Immature natural killer cell (primary cell): ENCODE measurements around the gene RNU1-3. TPM values are rescaled to one million over a fixed set of nuclear protein-coding genes. Genes with fewer than 3 reads are reported as not detected.
"Not testable (repeated sequence)": the region's sequence is repeated elsewhere in the genome, so short reads cannot be mapped to it uniquely, and the experiment has no call there.

ENCODE experiments used
- DNase-seq, 3 donors: peaks; one replicate each; pipeline ENCODE4 v3.0.0; 2022; ENCODE audit warnings: mixed read lengths in 1 of 3
- H3K27ac Mint-ChIP-seq, 6 donors: one replicate each; pipeline ENCODE4 v1.8.0; 2020; ENCODE audit warnings: mixed read lengths in 6 of 6, mild to moderate bottlenecking in 5 of 6, inconsistent platforms in 4 of 6, moderate library complexity in 3 of 6
- H3K27me3 Mint-ChIP-seq, 3 donors: one replicate each; pipeline ENCODE4 v1.8.0; 2020 to 2021; ENCODE audit warnings: low read depth in 3 of 3, mild to moderate bottlenecking in 3 of 3, mixed read lengths in 3 of 3, moderate library complexity in 3 of 3, inconsistent platforms in 1 of 3
- H3K36me3 Mint-ChIP-seq, 3 donors: one replicate each; pipeline ENCODE4 v1.8.0; 2020; ENCODE audit warnings: mixed read lengths in 3 of 3, inconsistent platforms in 2 of 3, mild to moderate bottlenecking in 2 of 3
- H3K4me1 Mint-ChIP-seq, 2 donors: one replicate each; pipeline ENCODE4 v1.8.0; 2020; ENCODE audit warnings: inconsistent platforms in 2 of 2, mild to moderate bottlenecking in 2 of 2, mixed read lengths in 2 of 2, moderate library complexity in 1 of 2
- H3K4me3 Mint-ChIP-seq, 5 donors: one replicate each; pipeline ENCODE4 v1.8.0; 2020; ENCODE audit warnings: mild to moderate bottlenecking in 5 of 5, mixed read lengths in 5 of 5, inconsistent platforms in 3 of 5, moderate library complexity in 3 of 5
- H3K9me3 Mint-ChIP-seq, 6 donors: one replicate each; pipeline ENCODE4 v1.8.0; 2020; ENCODE audit warnings: mild to moderate bottlenecking in 6 of 6, mixed read lengths in 6 of 6, inconsistent platforms in 4 of 6, moderate library complexity in 3 of 6
- polyA plus RNA-seq, 3 donors: library from polyadenylated mRNA; unstranded; fragments of 300-500 nt; fragmentation: Illumina TruSeq; gene quantifications; one replicate each; pipeline ENCODE4 v1.2.3, GENCODE V29; 2021

The RNU1-3 gene
- polyA plus RNA-seq, 3 donors from 2014 or later: 28.1 TPM; not detected in 2

- not testable (repeated sequence) for H3K9me3 Mint-ChIP-seq, H3K27me3 Mint-ChIP-seq, DNase-seq, H3K4me1 Mint-ChIP-seq, H3K27ac Mint-ChIP-seq, H3K36me3 Mint-ChIP-seq, H3K4me3 Mint-ChIP-seq
Measured at GRCh38 chr1:16685445-16686371, 19.0 kb upstream of the RNU1-3 start.

GRCh38 chr1:16684738-16685337, 18.1 kb upstream of the RNU1-3 start:
- not testable (repeated sequence) for H3K4me1 Mint-ChIP-seq, H3K36me3 Mint-ChIP-seq, H3K27ac Mint-ChIP-seq, H3K9me3 Mint-ChIP-seq, H3K4me3 Mint-ChIP-seq, H3K27me3 Mint-ChIP-seq
- DNase-seq: peak in 2 of 3 donors; percentile 18 to 30

- H3K36me3 Mint-ChIP-seq, H3K4me1 Mint-ChIP-seq: not testable (repeated sequence)
Measured at GRCh38 chr1:16684152-16684551, 17.4 kb upstream of the RNU1-3 start.

GRCh38 chr1:16682803-16683202, 16.1 kb upstream of the RNU1-3 start:
- H3K4me3 Mint-ChIP-seq, DNase-seq: not testable (repeated sequence)

More at GRCh38 chr1:16684152-16684551, 17.4 kb upstream of the RNU1-3 start:
- not testable (repeated sequence) for H3K27me3 Mint-ChIP-seq, H3K9me3 Mint-ChIP-seq, DNase-seq, H3K27ac Mint-ChIP-seq, H3K4me3 Mint-ChIP-seq

GRCh38 chr1:16680366-16680765, 13.6 kb upstream of the RNU1-3 start:
- not testable (repeated sequence) for H3K4me3 Mint-ChIP-seq, H3K36me3 Mint-ChIP-seq, H3K27ac Mint-ChIP-seq, H3K9me3 Mint-ChIP-seq, DNase-seq
- Mint-ChIP-seq H3K27me3 (peaks cover 11 to 16% (median 11%) of the 10 kb centered on the region in 3 donors), H3K4me1 (peaks cover 21 to 23% of the 10 kb centered on the region in 2 donors)

More at GRCh38 chr1:16682803-16683202, 16.1 kb upstream of the RNU1-3 start:
- H3K9me3 Mint-ChIP-seq, H3K27ac Mint-ChIP-seq, H3K36me3 Mint-ChIP-seq, H3K4me1 Mint-ChIP-seq: not testable (repeated sequence)
- H3K27me3 Mint-ChIP-seq: peaks cover 6 to 12% (median 8%) of the 10 kb centered on the region in 3 donors

GRCh38 chr1:16677552-16678431, 11.0 kb upstream of the RNU1-3 start:
- peak overlapping the region in 3 of 5 donors; percentile 42 to 64 (median 42) for H3K4me3 Mint-ChIP-seq
- peak; percentile 51 to 59 (median 56) for DNase-seq
- H3K27me3 Mint-ChIP-seq: peaks cover 11 to 16% (median 11%) of the 10 kb centered on the region in 3 donors
- H3K9me3 Mint-ChIP-seq: no peaks in the 10 kb centered on the region
- peak overlapping the region in 5 of 6 donors; percentile 6 to 77 (median 62) for H3K27ac Mint-ChIP-seq
- peaks cover 21 to 23% of the 10 kb centered on the region in 2 donors for H3K4me1 Mint-ChIP-seq
- no peaks in the 10 kb centered on the region for H3K36me3 Mint-ChIP-seq

GRCh38 chr1:16676661-16677523, 10.1 kb upstream of the RNU1-3 start:
- Mint-ChIP-seq H3K4me1 (peaks cover 21 to 23% of the 10 kb centered on the region in 2 donors), H3K27me3 (peaks cover 11 to 16% (median 11%) of the 10 kb centered on the region in 3 donors), H3K4me3 (peak overlapping the region in 2 of 5 donors; percentile 33 to 71)
- DNase-seq: peak; percentile 24 to 41 (median 35)
- not testable (repeated sequence) for H3K9me3 Mint-ChIP-seq, H3K27ac Mint-ChIP-seq, H3K36me3 Mint-ChIP-seq

GRCh38 chr1:16675118-16675510, 8.4 kb upstream of the RNU1-3 start:
- not testable (repeated sequence) for H3K36me3 Mint-ChIP-seq, H3K27ac Mint-ChIP-seq, H3K4me3 Mint-ChIP-seq, H3K9me3 Mint-ChIP-seq, DNase-seq
- Mint-ChIP-seq H3K4me1 (peaks cover 21 to 23% of the 10 kb centered on the region in 2 donors), H3K27me3 (peaks cover 11 to 16% (median 11%) of the 10 kb centered on the region in 3 donors)

GRCh38 chr1:16673976-16674375, 7.2 kb upstream of the RNU1-3 start:
- H3K27ac Mint-ChIP-seq: not testable (repeated sequence)

GRCh38 chr1:16665836-16666235, 912 bp downstream of the RNU1-3 start:
- not testable (repeated sequence) for H3K36me3 Mint-ChIP-seq, H3K9me3 Mint-ChIP-seq, H3K27me3 Mint-ChIP-seq, H3K27ac Mint-ChIP-seq, H3K4me3 Mint-ChIP-seq, H3K4me1 Mint-ChIP-seq, DNase-seq

More at GRCh38 chr1:16673976-16674375, 7.2 kb upstream of the RNU1-3 start:
- Mint-ChIP-seq H3K4me1 (peaks cover 21 to 23% of the 10 kb centered on the region in 2 donors), H3K27me3 (peaks cover 11 to 16% (median 11%) of the 10 kb centered on the region in 3 donors)
- not testable (repeated sequence) for H3K9me3 Mint-ChIP-seq, H3K4me3 Mint-ChIP-seq, H3K36me3 Mint-ChIP-seq, DNase-seq

GRCh38 chr1:16658234-16658633, 8.5 kb downstream of the RNU1-3 start:
- DNase-seq, H3K27me3 Mint-ChIP-seq, H3K4me1 Mint-ChIP-seq, H3K36me3 Mint-ChIP-seq, H3K9me3 Mint-ChIP-seq, H3K27ac Mint-ChIP-seq, H3K4me3 Mint-ChIP-seq: not testable (repeated sequence)

GRCh38 chr1:16656981-16657683, 9.6 kb downstream of the RNU1-3 start:
- DNase-seq, H3K4me1 Mint-ChIP-seq, H3K27ac Mint-ChIP-seq, H3K36me3 Mint-ChIP-seq, H3K4me3 Mint-ChIP-seq, H3K9me3 Mint-ChIP-seq, H3K27me3 Mint-ChIP-seq: not testable (repeated sequence)
